Parathyroid adenoma (tissue), 2 donors: ENCODE results near the gene COL6A3.

Experiments used
- H2AFZ ChIP-seq: fragments of 300-600 bp; sonication (generic); one replicate; pipeline ENCODE4 v1.7.0; 2017; ENCODE audit warnings: antibody characterized with exemption, mild to moderate bottlenecking
- H3K27ac ChIP-seq: fragments of 300-600 bp; sonication (generic); one replicate; pipeline ENCODE4 v1.7.0; 2017
- H3K27me3 ChIP-seq: fragments of 300-600 bp; sonication (generic); one replicate; pipeline ENCODE4 v1.7.0; 2017; ENCODE audit warnings: low read length; ENCODE audit not compliant: control insufficient read depth, insufficient read depth
- H3K36me3 ChIP-seq: fragments of 300-600 bp; sonication (generic); one replicate; pipeline ENCODE4 v1.7.0; 2017; ENCODE audit warnings: low read length; ENCODE audit not compliant: control insufficient read depth, insufficient read depth
- H3K4me1 ChIP-seq: fragments of 300-600 bp; sonication (generic); one replicate; pipeline ENCODE4 v1.7.0; 2017; ENCODE audit warnings: control low read depth
- H3K4me2 ChIP-seq: fragments of 300-600 bp; sonication (generic); one replicate; pipeline ENCODE4 v1.7.0; 2017; ENCODE audit warnings: low read length
- H3K4me3 ChIP-seq: fragments of 300-600 bp; sonication (generic); one replicate; pipeline ENCODE4 v1.7.0; 2017; ENCODE audit warnings: low read depth, low read length
- H3K79me2 ChIP-seq: fragments of 300-600 bp; sonication (generic); one replicate; pipeline ENCODE4 v1.7.0; 2017; ENCODE audit warnings: control low read depth
- H3K9ac ChIP-seq: fragments of 300-600 bp; sonication (generic); one replicate; pipeline ENCODE4 v1.7.0; 2017; ENCODE audit warnings: mild to moderate bottlenecking
- H3K9me3 ChIP-seq: fragments of 300-600 bp; sonication (generic); one replicate; pipeline ENCODE4 v1.7.0; 2017; ENCODE audit warnings: low read length; ENCODE audit not compliant: control insufficient read depth
- CTCF ChIP-seq: fragments of 300-600 bp; sonication (generic); IDR thresholded peaks from one replicate; pipeline ENCODE4 v1.7.0; 2017; ENCODE audit warnings: antibody characterized with exemption, mild to moderate bottlenecking
- donor health status: primary hyperparathyroidism.

COL6A3 gene

GRCh38 chr2:237314198-237314597 lies 99.8 kb downstream of the COL6A3 start:
- Histone ChIP-seq H3K4me1 (peaks cover 5% of the 10 kb centered on the region), H2AFZ (no peak overlapping the region), H3K4me3 (no peak overlapping the region), H3K27me3 (no peaks in the 10 kb centered on the region), H3K4me2 (no peak overlapping the region), H3K9me3 (no peaks in the 10 kb centered on the region), H3K9ac (no peak overlapping the region), H3K36me3 (no peaks in the 10 kb centered on the region), H3K27ac (no peak overlapping the region), H3K79me2 (no peaks in the 10 kb centered on the region)
- no peak for TF ChIP-seq CTCF

- H3K79me2 ChIP-seq: no peaks in the 10 kb centered on the region
- no peak overlapping the region for H3K27ac ChIP-seq
- H3K9ac ChIP-seq: no peak overlapping the region
- H3K4me3 ChIP-seq: no peak overlapping the region
- no peaks in the 10 kb centered on the region for H3K27me3 ChIP-seq
- H3K4me2 ChIP-seq: no peak overlapping the region
- H3K4me1 ChIP-seq: peaks cover 5% of the 10 kb centered on the region
- no peaks in the 10 kb centered on the region for H3K36me3 ChIP-seq
- TF ChIP-seq CTCF: no peak
- no peaks in the 10 kb centered on the region for H3K9me3 ChIP-seq
- H2AFZ ChIP-seq: no peak overlapping the region
Measured at GRCh38 chr2:237312021-237312755, 101.8 kb downstream of the COL6A3 start.

GRCh38 chr2:237310515-237311114 lies 103.3 kb downstream of the COL6A3 start:
- no peak for TF ChIP-seq CTCF
- no peak overlapping the region for H2AFZ ChIP-seq
- H3K36me3 ChIP-seq: no peaks in the 10 kb centered on the region
- no peak overlapping the region for H3K9ac ChIP-seq
- no peak overlapping the region for H3K27ac ChIP-seq
- no peaks in the 10 kb centered on the region for H3K79me2 ChIP-seq
- no peaks in the 10 kb centered on the region for H3K27me3 ChIP-seq
- no peak overlapping the region for H3K4me3 ChIP-seq
- peaks cover 5% of the 10 kb centered on the region for H3K4me1 ChIP-seq
- no peak overlapping the region for H3K4me2 ChIP-seq
- H3K9me3 ChIP-seq: no peaks in the 10 kb centered on the region

GRCh38 chr2:237309416-237309815 lies 104.5 kb downstream of the COL6A3 start:
- Histone ChIP-seq H3K4me2 (no peak overlapping the region), H2AFZ (no peak overlapping the region), H3K9ac (no peak overlapping the region), H3K79me2 (no peaks in the 10 kb centered on the region), H3K27ac (no peak overlapping the region), H3K9me3 (no peaks in the 10 kb centered on the region), H3K4me1 (no peaks in the 10 kb centered on the region), H3K4me3 (no peak overlapping the region), H3K27me3 (no peaks in the 10 kb centered on the region), H3K36me3 (no peaks in the 10 kb centered on the region)
- TF ChIP-seq CTCF: no peak

GRCh38 chr2:237309011-237309410 lies 105.0 kb downstream of the COL6A3 start:
- Histone ChIP-seq H3K27ac (no peak overlapping the region), H3K4me3 (no peak overlapping the region), H3K9ac (no peak overlapping the region), H3K4me2 (no peak overlapping the region), H3K4me1 (no peaks in the 10 kb centered on the region), H3K79me2 (no peaks in the 10 kb centered on the region), H2AFZ (no peak overlapping the region), H3K36me3 (no peaks in the 10 kb centered on the region), H3K9me3 (no peaks in the 10 kb centered on the region), H3K27me3 (no peaks in the 10 kb centered on the region)
- no peak for TF ChIP-seq CTCF
